PC-9 (cell line): ENCODE results near the gene KCNIP1.

Source experiments
- EZH2 ChIP-seq: fragments of 200-600 bp; sonication (generic); IDR thresholded peaks from 2 replicates; pipeline ENCODE4 v1.8.0; 2017; ENCODE audit warnings: antibody characterized with exemption, low read depth
- TF ChIP-seq, protein P1 (sequence below): fragments of 200-600 bp; sonication (generic); conservative IDR thresholded peaks from 2 replicates; pipeline ENCODE4 v1.6.1; 2017; ENCODE audit warnings: mixed run types, antibody characterized with exemption, mild to moderate bottlenecking, moderate library complexity

- TF ChIP-seq, protein P1, sequence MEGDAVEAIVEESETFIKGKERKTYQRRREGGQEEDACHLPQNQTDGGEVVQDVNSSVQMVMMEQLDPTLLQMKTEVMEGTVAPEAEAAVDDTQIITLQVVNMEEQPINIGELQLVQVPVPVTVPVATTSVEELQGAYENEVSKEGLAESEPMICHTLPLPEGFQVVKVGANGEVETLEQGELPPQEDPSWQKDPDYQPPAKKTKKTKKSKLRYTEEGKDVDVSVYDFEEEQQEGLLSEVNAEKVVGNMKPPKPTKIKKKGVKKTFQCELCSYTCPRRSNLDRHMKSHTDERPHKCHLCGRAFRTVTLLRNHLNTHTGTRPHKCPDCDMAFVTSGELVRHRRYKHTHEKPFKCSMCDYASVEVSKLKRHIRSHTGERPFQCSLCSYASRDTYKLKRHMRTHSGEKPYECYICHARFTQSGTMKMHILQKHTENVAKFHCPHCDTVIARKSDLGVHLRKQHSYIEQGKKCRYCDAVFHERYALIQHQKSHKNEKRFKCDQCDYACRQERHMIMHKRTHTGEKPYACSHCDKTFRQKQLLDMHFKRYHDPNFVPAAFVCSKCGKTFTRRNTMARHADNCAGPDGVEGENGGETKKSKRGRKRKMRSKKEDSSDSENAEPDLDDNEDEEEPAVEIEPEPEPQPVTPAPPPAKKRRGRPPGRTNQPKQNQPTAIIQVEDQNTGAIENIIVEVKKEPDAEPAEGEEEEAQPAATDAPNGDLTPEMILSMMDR, result no peak
- TF ChIP-seq EZH2, result no peak
Observed at GRCh38 chr5:170597872-170598271, 94.1 kb downstream of the KCNIP1 start.
